ENCODE results near the gene SIK1.

Gene SIK1

GRCh38 chr21:43375837-43376477 lies 51.0 kb downstream of the SIK1 start:
- no peak for DNase-seq (ENCODE audit: low read depth in 1 of 2, low spot score in 1 of 2)
- Histone ChIP-seq H3K27me3 (ENCODE audit: insufficient read depth, poor library complexity, severe bottlenecking) (no peaks in the 10 kb centered on the region), H3K4me3 (replicated peaks; ENCODE audit: insufficient read depth, low read length) (no peak overlapping the region), H3K27ac (replicated peaks) (no peak overlapping the region)
- no peak for TF ChIP-seq SPI1 (IDR thresholded peaks at IDR 0.05; ENCODE audit: borderline replicate concordance, low read depth)
- no peak for TF ChIP-seq CTCF (IDR thresholded peaks at IDR 0.05; ENCODE audit: insufficient read depth, low read length)
- no peak for TF ChIP-seq GABPA (IDR thresholded peaks at IDR 0.05; ENCODE audit: low read depth)

GRCh38 chr21:43375006-43375836 lies 51.7 kb downstream of the SIK1 start:
- TF ChIP-seq CTCF (IDR thresholded peaks at IDR 0.05; ENCODE audit: insufficient read depth, low read length) (no peak), SPI1 (IDR thresholded peaks at IDR 0.05; ENCODE audit: borderline replicate concordance, low read depth) (no peak), POLR2AphosphoS5 (IDR thresholded peaks at IDR 0.05; ENCODE audit: low read depth) (no peak)
- Histone ChIP-seq H3K4me3 (replicated peaks; ENCODE audit: insufficient read depth, low read length) (no peak overlapping the region), H3K27me3 (ENCODE audit: insufficient read depth, poor library complexity, severe bottlenecking) (no peaks in the 10 kb centered on the region), H3K27ac (replicated peaks) (no peak overlapping the region)
- DNase-seq (ENCODE audit: low read depth in 1 of 2, low spot score in 1 of 2): no peak

- TF ChIP-seq GABPA (IDR thresholded peaks at IDR 0.05; ENCODE audit: low read depth) (no peak), SPI1 (IDR thresholded peaks at IDR 0.05; ENCODE audit: borderline replicate concordance, low read depth) (no peak), REST (IDR thresholded peaks at IDR 0.05; ENCODE audit: insufficient replicate concordance, low read depth) (no peak), CTCF (IDR thresholded peaks at IDR 0.05; ENCODE audit: insufficient read depth, low read length) (no peak), POLR2AphosphoS5 (IDR thresholded peaks at IDR 0.05; ENCODE audit: low read depth) (no peak)
- DNase-seq (ENCODE audit: low read depth in 1 of 2, low spot score in 1 of 2): no peak
Measured at GRCh38 chr21:43374228-43374885, 52.6 kb downstream of the SIK1 start.

GRCh38 chr21:43373362-43374227 lies 53.3 kb downstream of the SIK1 start:
- Histone ChIP-seq H3K4me3 (replicated peaks; ENCODE audit: insufficient read depth, low read length) (no peak overlapping the region), H3K27ac (replicated peaks) (no peak overlapping the region), H3K27me3 (ENCODE audit: insufficient read depth, poor library complexity, severe bottlenecking) (no peaks in the 10 kb centered on the region)
- no peak for DNase-seq (ENCODE audit: low read depth in 1 of 2, low spot score in 1 of 2)
- TF ChIP-seq SPI1 (IDR thresholded peaks at IDR 0.05; ENCODE audit: borderline replicate concordance, low read depth) (no peak), GABPA (IDR thresholded peaks at IDR 0.05; ENCODE audit: low read depth) (no peak), CTCF (IDR thresholded peaks at IDR 0.05; ENCODE audit: insufficient read depth, low read length) (no peak), REST (IDR thresholded peaks at IDR 0.05; ENCODE audit: insufficient replicate concordance, low read depth) (no peak), POLR2AphosphoS5 (IDR thresholded peaks at IDR 0.05; ENCODE audit: low read depth) (no peak)

More at GRCh38 chr21:43374228-43374885, 52.6 kb downstream of the SIK1 start:
- Histone ChIP-seq H3K27ac (replicated peaks) (no peak overlapping the region), H3K27me3 (ENCODE audit: insufficient read depth, poor library complexity, severe bottlenecking) (no peaks in the 10 kb centered on the region), H3K4me3 (replicated peaks; ENCODE audit: insufficient read depth, low read length) (no peak overlapping the region)
